NCI-H1105 (cell line): ENCODE results near the gene OPRL1.

Experiments
- DNase-seq: peaks from one replicate; lab custom pipeline; 2025; lab: John Stamatoyannopoulos, UW

The OPRL1 gene

GRCh38 chr20:64144144-64144912, 64.4 kb downstream of the OPRL1 start:
- DNase-seq: no peak

GRCh38 chr20:64145458-64146300, 65.8 kb downstream of the OPRL1 start:
- DNase-seq: no peak

- peak; percentile 87 for DNase-seq
Measured at GRCh38 chr20:64146301-64146935, 66.5 kb downstream of the OPRL1 start.

- no peak for DNase-seq
Measured at GRCh38 chr20:64146936-64147477, 67.1 kb downstream of the OPRL1 start.

- no peak for DNase-seq
Measured at GRCh38 chr20:64148581-64148980, 68.7 kb downstream of the OPRL1 start.

- no peak for DNase-seq
Measured at GRCh38 chr20:64149141-64149540, 69.3 kb downstream of the OPRL1 start.

- DNase-seq: no peak
Measured at GRCh38 chr20:64149809-64150560, 70.1 kb downstream of the OPRL1 start.
